HG03039 (cell line): ENCODE data around the gene DNAL1.

ENCODE experiments used
- ATAC-seq: cut with Tn5 transposase; IDR thresholded peaks from one replicate; pipeline ENCODE4 v1.9.1; 2021; ENCODE audit warnings: mild to moderate bottlenecking, moderate library complexity; ENCODE audit not compliant: unreplicated experiment

Gene DNAL1

GRCh38 chr14:73722581-73722980 lies 77.8 kb downstream of the DNAL1 start:
- no peak for ATAC-seq

GRCh38 chr14:73723406-73723796 lies 78.6 kb downstream of the DNAL1 start:
- ATAC-seq = no peak

DNA sequence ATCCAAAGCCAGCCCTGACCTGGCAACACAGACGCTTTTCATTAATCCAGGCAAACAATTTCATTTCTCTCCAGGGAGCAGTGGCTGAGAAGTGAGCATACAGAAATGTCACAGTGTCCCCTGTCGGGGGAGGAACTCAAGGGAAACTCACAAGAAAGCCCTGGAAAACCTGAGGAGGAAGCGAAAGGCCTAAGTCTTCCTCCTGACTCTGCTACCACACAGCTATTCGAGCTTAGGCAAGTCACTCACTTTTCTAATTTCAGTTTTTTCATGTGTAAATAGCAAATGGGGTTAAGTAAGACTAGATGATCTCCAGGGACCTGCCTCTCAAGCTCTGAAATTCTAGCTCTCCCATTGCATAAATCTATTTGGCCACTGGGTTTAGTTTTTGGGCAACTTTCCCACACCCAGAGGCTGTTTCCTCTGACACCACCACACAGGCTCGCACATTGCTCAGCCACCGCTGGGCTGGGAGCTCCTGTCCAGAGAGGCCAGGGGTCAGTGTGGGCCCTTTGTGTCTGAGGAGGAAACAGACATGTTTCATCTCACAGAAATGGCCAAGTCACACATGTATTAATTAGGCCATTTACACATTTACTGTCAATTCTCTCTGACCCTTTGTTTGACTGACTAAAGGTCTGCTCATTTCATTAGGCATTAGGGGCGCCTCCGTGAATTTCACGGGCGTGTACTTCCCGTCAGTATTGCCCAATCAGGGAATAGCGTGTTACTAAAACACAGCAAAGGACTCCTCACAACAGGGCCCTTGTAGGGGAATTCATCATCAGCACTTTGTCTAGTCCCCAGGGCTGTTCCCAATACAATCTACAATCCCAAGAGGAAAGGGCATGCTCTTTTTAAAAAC lies 79.2 kb downstream of the DNAL1 start:
- no peak for ATAC-seq

GRCh38 chr14:73724696-73725095 lies 79.9 kb downstream of the DNAL1 start:
- no peak for ATAC-seq

GRCh38 chr14:73725116-73726024 lies 80.6 kb downstream of the DNAL1 start:
- no peak for ATAC-seq

- no peak for ATAC-seq
These were observed 81.5 kb downstream of the DNAL1 start for GRCh38 chr14:73726025-73726961.

- no peak for ATAC-seq
These were observed 82.4 kb downstream of the DNAL1 start for GRCh38 chr14:73727166-73727565.

- ATAC-seq = no peak
These were observed 84.0 kb downstream of the DNAL1 start for GRCh38 chr14:73728717-73729330.

GRCh38 chr14:73729556-73730265 lies 84.9 kb downstream of the DNAL1 start:
- no peak for ATAC-seq

GRCh38 chr14:73731111-73731510 lies 86.3 kb downstream of the DNAL1 start:
- ATAC-seq = no peak

DNA sequence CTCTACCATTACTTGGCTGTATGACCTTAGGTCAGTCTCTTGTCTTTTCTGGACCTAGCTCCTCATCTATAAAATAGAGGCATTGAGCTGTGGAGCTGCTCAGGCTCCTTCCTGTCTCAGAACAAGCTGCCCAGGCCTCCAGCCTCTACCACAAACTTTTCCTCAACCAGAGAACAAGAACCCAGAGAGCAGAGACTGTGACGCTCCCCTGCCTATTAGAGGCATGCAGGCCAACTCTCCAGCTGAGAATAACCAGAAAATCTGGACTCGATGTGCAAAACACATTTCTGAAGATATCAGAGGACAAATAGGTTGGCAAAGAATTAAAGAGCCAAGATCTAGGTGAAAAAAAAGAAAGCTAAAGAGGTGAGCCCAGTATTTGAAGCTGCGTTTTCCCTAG lies 87.2 kb downstream of the DNAL1 start:
- no peak for ATAC-seq

DNA sequence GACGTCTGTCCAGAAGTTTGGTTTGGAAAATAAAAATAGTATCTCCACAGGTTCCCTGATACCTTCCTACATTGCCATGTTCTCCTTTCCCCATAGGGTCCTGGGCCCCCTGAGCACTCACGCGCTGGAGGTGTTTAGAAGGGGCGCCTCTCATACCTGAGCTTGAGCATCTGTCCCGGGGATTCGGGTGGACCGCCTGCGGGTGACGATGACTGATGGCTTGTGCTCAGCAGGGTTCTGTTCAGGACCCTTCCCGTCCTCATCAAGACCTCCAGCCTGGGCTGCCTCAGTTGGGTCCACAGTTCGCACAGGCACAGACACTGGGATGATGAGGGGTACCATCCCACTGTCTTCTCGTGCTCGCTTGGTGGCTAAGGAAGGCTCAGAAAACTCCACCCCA lies 92.1 kb downstream of the DNAL1 start:
- no peak for ATAC-seq

DNA sequence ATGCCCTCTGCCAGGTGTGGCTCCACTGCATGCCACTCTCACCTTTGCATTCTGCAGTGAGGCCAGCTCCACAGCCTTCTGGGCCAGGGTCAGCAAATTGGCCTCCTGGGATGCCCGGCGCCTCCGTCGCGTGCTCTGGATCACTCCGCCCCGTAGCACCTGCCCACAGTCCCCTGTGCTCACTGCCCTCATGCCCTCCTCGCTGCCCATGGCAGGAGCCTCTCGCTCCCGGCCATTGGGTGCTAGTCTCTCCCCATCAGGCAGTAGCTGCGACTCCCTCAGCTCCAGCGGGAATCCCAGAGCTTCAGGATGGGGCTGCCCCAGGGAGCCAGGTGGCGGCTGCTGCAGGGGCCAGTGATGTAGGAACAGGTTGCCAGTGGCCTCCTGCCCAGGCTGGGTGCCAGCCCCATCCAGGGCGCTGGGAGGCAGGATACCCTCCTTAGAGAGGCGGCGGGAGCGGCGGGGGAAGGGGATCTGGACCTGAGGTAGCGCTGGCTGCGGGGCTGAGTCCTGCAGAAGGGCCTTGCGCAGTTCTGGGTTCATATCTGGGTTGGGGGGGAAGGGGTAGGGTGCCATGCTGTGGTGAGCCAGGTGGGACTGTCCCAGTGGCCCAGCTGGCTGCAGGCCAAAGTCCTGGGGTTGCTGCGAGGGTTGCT lies 93.9 kb downstream of the DNAL1 start:
- no peak for ATAC-seq

GRCh38 chr14:73739174-73739898 lies 94.5 kb downstream of the DNAL1 start:
- ATAC-seq = no peak

DNA sequence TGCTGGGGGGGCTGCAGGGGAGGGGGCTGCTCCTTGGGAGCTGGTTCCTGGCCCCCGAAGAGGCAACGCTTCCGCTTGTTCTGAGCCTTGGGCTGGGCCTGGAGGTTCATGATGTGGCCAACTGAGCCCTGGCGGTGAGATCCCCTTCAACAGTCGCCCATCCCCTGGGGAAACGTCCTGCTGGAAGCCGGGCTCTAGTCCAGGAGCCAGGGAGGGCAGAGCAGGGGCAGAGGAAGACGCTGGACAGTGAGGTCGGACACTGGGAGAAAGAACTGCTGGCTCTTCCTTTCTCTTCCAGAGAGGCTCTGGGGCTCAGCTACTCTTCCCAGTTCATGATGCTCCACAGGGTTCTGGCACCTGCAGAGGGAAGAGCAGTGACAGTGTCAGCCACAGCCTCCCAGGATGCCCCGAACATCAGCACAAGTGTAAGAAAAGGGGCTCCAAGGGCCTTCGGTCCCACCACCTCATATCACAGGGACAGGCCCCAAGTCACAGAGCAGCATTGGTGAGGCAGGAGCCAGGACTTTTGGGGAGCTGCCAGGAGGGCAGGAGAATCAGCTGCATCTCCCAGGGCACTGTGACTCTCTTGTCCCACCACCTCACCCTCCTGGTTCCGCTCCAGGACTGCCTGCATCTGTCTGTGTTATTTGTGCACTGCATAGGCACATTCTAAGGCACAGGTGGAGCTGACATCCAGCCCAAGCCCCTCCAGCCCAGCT lies 95.3 kb downstream of the DNAL1 start:
- no peak for ATAC-seq

GRCh38 chr14:73740618-73741326 lies 96.0 kb downstream of the DNAL1 start:
- no peak for ATAC-seq

GRCh38 chr14:73741386-73741875 lies 96.6 kb downstream of the DNAL1 start:
- ATAC-seq = no peak
